ENCODE measurements around the gene CASKIN1. TPM values are rescaled to one million over a fixed set of nuclear protein-coding genes. Genes with fewer than 3 reads are reported as not detected.

CASKIN1 gene
- total RNA-seq, 2 donors from 2014 or later, result 0.05 TPM; not detected in 1

- no peaks in the 10 kb centered on the region for H3K27me3 Mint-ChIP-seq
- DNase-seq (peak; percentile 89 to 96 (median 93)), ATAC-seq (peak; percentile 93)
- H3K36me3 Mint-ChIP-seq (ENCODE audit: low read depth), result no peaks in the 10 kb centered on the region
- H3K4me1 Mint-ChIP-seq, result peaks cover 40% of the 10 kb centered on the region
- peak within 1 kb of the TSS; percentile 95 for H3K27ac Mint-ChIP-seq
- H3K9me3 ChIP-seq (ENCODE audit: control insufficient read depth, low read length, poor library complexity, severe bottlenecking), result no peaks in the 10 kb centered on the region
- peak within 1 kb of the TSS; percentile 97 for H3K4me3 Mint-ChIP-seq
These were observed 41.1 kb downstream of the CASKIN1 start, which contains the start of gene TRAF7 for GRCh38 chr16:2155091-2155950. Gene TRAF7, plus strand, starts transcription at chr16:2155782. Its CDS starts 8,139 bp downstream, at chr16:2163921.

GRCh38 chr16:2154533-2155090 lies 41.8 kb downstream of the CASKIN1 start:
- Mint-ChIP-seq H3K27ac (peak overlapping the region; percentile 95), H3K4me1 (peaks cover 42% of the 10 kb centered on the region), H3K4me3 (peak overlapping the region; percentile 97), H3K36me3 (ENCODE audit: low read depth) (no peaks in the 10 kb centered on the region), H3K27me3 (no peaks in the 10 kb centered on the region)
- no peak for ATAC-seq
- DNase-seq, result no peak
- no peaks in the 10 kb centered on the region for H3K9me3 ChIP-seq (ENCODE audit: control insufficient read depth, low read length, poor library complexity, severe bottlenecking)

GRCh38 chr16:2152695-2153506 lies 43.5 kb downstream of the CASKIN1 start:
- H3K4me1 Mint-ChIP-seq, result peaks cover 42% of the 10 kb centered on the region
- H3K36me3 Mint-ChIP-seq (ENCODE audit: low read depth), result no peaks in the 10 kb centered on the region

GRCh38 chr16:2151188-2152091 lies 45.0 kb downstream of the CASKIN1 start:
- H3K27ac Mint-ChIP-seq, result peak overlapping the region; percentile 54

More at GRCh38 chr16:2152695-2153506, 43.5 kb downstream of the CASKIN1 start:
- no peak for ATAC-seq
- Mint-ChIP-seq H3K27ac (peak overlapping the region; percentile 95), H3K27me3 (no peaks in the 10 kb centered on the region), H3K4me3 (peak overlapping the region; percentile 97)
- no peaks in the 10 kb centered on the region for H3K9me3 ChIP-seq (ENCODE audit: control insufficient read depth, low read length, poor library complexity, severe bottlenecking)
- DNase-seq, result peak in 1 of 3 donors; percentile 9

GRCh38 chr16:2150418-2151187 lies 45.8 kb downstream of the CASKIN1 start:
- Mint-ChIP-seq H3K27ac (peak overlapping the region; percentile 54), H3K4me1 (peaks cover 29% of the 10 kb centered on the region), H3K4me3 (peak overlapping the region; percentile 70), H3K36me3 (ENCODE audit: low read depth) (no peaks in the 10 kb centered on the region), H3K27me3 (no peaks in the 10 kb centered on the region)
- DNase-seq, result no peak
- H3K9me3 ChIP-seq (ENCODE audit: control insufficient read depth, low read length, poor library complexity, severe bottlenecking), result no peaks in the 10 kb centered on the region
- no peak for ATAC-seq

More at GRCh38 chr16:2151188-2152091, 45.0 kb downstream of the CASKIN1 start:
- H3K27me3 Mint-ChIP-seq, result no peaks in the 10 kb centered on the region
- ATAC-seq (no peak), DNase-seq (no peak)
- H3K4me1 Mint-ChIP-seq, result peaks cover 30% of the 10 kb centered on the region
- H3K4me3 Mint-ChIP-seq, result peak overlapping the region; percentile 62
- H3K9me3 ChIP-seq (ENCODE audit: control insufficient read depth, low read length, poor library complexity, severe bottlenecking), result no peaks in the 10 kb centered on the region
- H3K36me3 Mint-ChIP-seq (ENCODE audit: low read depth), result no peaks in the 10 kb centered on the region

- no peaks in the 10 kb centered on the region for H3K36me3 Mint-ChIP-seq (ENCODE audit: low read depth)
- DNase-seq (no peak), ATAC-seq (no peak)
- no peak overlapping the region for H3K27ac Mint-ChIP-seq
- no peaks in the 10 kb centered on the region for H3K9me3 ChIP-seq (ENCODE audit: control insufficient read depth, low read length, poor library complexity, severe bottlenecking)
- H3K4me1 Mint-ChIP-seq, result peaks cover 23% of the 10 kb centered on the region
- H3K27me3 Mint-ChIP-seq, result no peaks in the 10 kb centered on the region
- peak overlapping the region; percentile 70 for H3K4me3 Mint-ChIP-seq
These were observed 46.6 kb downstream of the CASKIN1 start for GRCh38 chr16:2149630-2150417.

GRCh38 chr16:2148714-2149629 lies 47.4 kb downstream of the CASKIN1 start:
- ATAC-seq, result peak; percentile 20
- Mint-ChIP-seq H3K4me1 (peaks cover 17% of the 10 kb centered on the region), H3K4me3 (peak overlapping the region; percentile 70), H3K27me3 (no peaks in the 10 kb centered on the region), H3K27ac (no peak overlapping the region), H3K36me3 (ENCODE audit: low read depth) (no peaks in the 10 kb centered on the region)
- DNase-seq, result peak in 1 of 3 donors; percentile 17
- H3K9me3 ChIP-seq (ENCODE audit: control insufficient read depth, low read length, poor library complexity, severe bottlenecking), result no peaks in the 10 kb centered on the region

- H3K4me3 Mint-ChIP-seq, result peak within 1 kb of the TSS; percentile 70
- ATAC-seq, result peak; percentile 89
- H3K27ac Mint-ChIP-seq, result no peak within 1 kb of the TSS
These were observed 48.3 kb downstream of the CASKIN1 start, which contains the start of gene RAB26 for GRCh38 chr16:2147981-2148671. Gene RAB26, plus strand, starts transcription at chr16:2148625. Its CDS starts 159 bp downstream, at chr16:2148784.

GRCh38 chr16:2147378-2147777 lies 49.0 kb downstream of the CASKIN1 start:
- DNase-seq, result no peak
- H3K4me3 Mint-ChIP-seq, result peak overlapping the region; percentile 36

More at GRCh38 chr16:2147981-2148671, 48.3 kb downstream of the CASKIN1 start, which contains the start of gene RAB26:
- Mint-ChIP-seq H3K36me3 (ENCODE audit: low read depth) (no peaks in the 10 kb centered on the region), H3K27me3 (no peaks in the 10 kb centered on the region), H3K4me1 (peaks cover 12% of the 10 kb centered on the region)
- peak; percentile 48 to 57 (median 57) for DNase-seq
- H3K9me3 ChIP-seq (ENCODE audit: control insufficient read depth, low read length, poor library complexity, severe bottlenecking), result no peaks in the 10 kb centered on the region

GRCh38 chr16:2145843-2146242 lies 50.6 kb downstream of the CASKIN1 start:
- Mint-ChIP-seq H3K36me3 (ENCODE audit: low read depth) (no peaks in the 10 kb centered on the region), H3K27me3 (no peaks in the 10 kb centered on the region), H3K4me3 (no peak overlapping the region), H3K4me1 (peaks cover 6% of the 10 kb centered on the region), H3K27ac (no peak overlapping the region)
- ATAC-seq (no peak), DNase-seq (no peak)
- H3K9me3 ChIP-seq (ENCODE audit: control insufficient read depth, low read length, poor library complexity, severe bottlenecking), result no peaks in the 10 kb centered on the region

More at GRCh38 chr16:2147378-2147777, 49.0 kb downstream of the CASKIN1 start:
- H3K9me3 ChIP-seq (ENCODE audit: control insufficient read depth, low read length, poor library complexity, severe bottlenecking), result no peaks in the 10 kb centered on the region
- H3K27ac Mint-ChIP-seq, result no peak overlapping the region
- no peak for ATAC-seq
- no peaks in the 10 kb centered on the region for H3K27me3 Mint-ChIP-seq
- peaks cover 12% of the 10 kb centered on the region for H3K4me1 Mint-ChIP-seq
- H3K36me3 Mint-ChIP-seq (ENCODE audit: low read depth), result no peaks in the 10 kb centered on the region
